Stimulated activated CD8-positive, alpha-beta memory T cell treated with anti-CD3 and anti-CD28 coated beads, Interleukin-15, amount 100 ng/mL, for 48 hours (primary cell): ENCODE measurements around the gene NFAT5.
"Not testable (repeated sequence)": the region's sequence is repeated elsewhere in the genome, so short reads cannot be mapped to it uniquely, and the experiment has no call there.

Experiments
- DNase-seq, 2 donors: peaks; one replicate each; pipeline ENCODE4 v3.0.0-alpha.2; 2020; ENCODE audit warnings: low read depth in 2 of 2

NFAT5 gene

GRCh38 chr16:69636563-69637146 lies 70.9 kb downstream of the NFAT5 start:
- not testable (repeated sequence) for DNase-seq

- DNase-seq = not testable (repeated sequence)
Measured at GRCh38 chr16:69637206-69637865, 71.6 kb downstream of the NFAT5 start.

GRCh38 chr16:69643997-69644396 lies 78.2 kb downstream of the NFAT5 start:
- not testable (repeated sequence) for DNase-seq

GRCh38 chr16:69644790-69645189 lies 79.0 kb downstream of the NFAT5 start:
- no peak for DNase-seq

GRCh38 chr16:69647020-69647419 lies 81.3 kb downstream of the NFAT5 start:
- DNase-seq = no peak

GRCh38 chr16:69651217-69651616 lies 85.5 kb downstream of the NFAT5 start:
- no peak for DNase-seq

GRCh38 chr16:69654280-69654931 lies 88.6 kb downstream of the NFAT5 start:
- no peak for DNase-seq

GRCh38 chr16:69660166-69660565 lies 94.4 kb downstream of the NFAT5 start:
- DNase-seq = no peak

GRCh38 chr16:69662901-69663300 lies 97.1 kb downstream of the NFAT5 start:
- no peak for DNase-seq

- no peak for DNase-seq
Measured at GRCh38 chr16:69663846-69664245, 98.1 kb downstream of the NFAT5 start.

GRCh38 chr16:69669577-69669976 lies 103.8 kb downstream of the NFAT5 start:
- no peak for DNase-seq

- no peak for DNase-seq
Measured at GRCh38 chr16:69672315-69672997, 106.7 kb downstream of the NFAT5 start.

GRCh38 chr16:69672998-69673713 lies 107.4 kb downstream of the NFAT5 start:
- no peak for DNase-seq

GRCh38 chr16:69680358-69680757 lies 114.6 kb downstream of the NFAT5 start:
- no peak for DNase-seq

GRCh38 chr16:69688589-69688988 lies 122.8 kb downstream of the NFAT5 start:
- no peak for DNase-seq

- DNase-seq = no peak
Measured at GRCh38 chr16:69691980-69692911, 126.5 kb downstream of the NFAT5 start.

- no peak for DNase-seq
Measured at GRCh38 chr16:69693916-69694315, 128.2 kb downstream of the NFAT5 start.

GRCh38 chr16:69698404-69698803 lies 132.6 kb downstream of the NFAT5 start:
- DNase-seq = no peak

- DNase-seq = no peak
Measured at GRCh38 chr16:69699915-69700314, 134.1 kb downstream of the NFAT5 start.

GRCh38 chr16:69701452-69701851 lies 135.7 kb downstream of the NFAT5 start:
- DNase-seq = no peak

- DNase-seq = no peak
Measured at GRCh38 chr16:69701866-69702265, 136.1 kb downstream of the NFAT5 start.
